SK-N-MC (cell line): Measurements from ENCODE around the gene OTUB1.

Source experiments
- EZH2 ChIP-seq: fragments of 200-600 bp; sonication (generic); IDR thresholded peaks from one replicate; pipeline ENCODE4 v1.6.1; 2017; ENCODE audit warnings: antibody characterized with exemption
- POLR2AphosphoS5 ChIP-seq: IDR thresholded peaks from 2 replicates; pipeline ENCODE4 v1.6.1; 2012; ENCODE audit warnings: mild to moderate bottlenecking, low read depth, low read length, borderline replicate concordance

GRCh38 chr11:64040684-64041322, 54.6 kb downstream of the OTUB1 start:
- TF ChIP-seq POLR2AphosphoS5, result no peak
- no peak for TF ChIP-seq EZH2
